HepG2 (cell line): Measurements from ENCODE around the gene POU3F1. TPM values are rescaled to one million over a fixed set of nuclear protein-coding genes. Genes with fewer than 3 reads are reported as not detected.

ENCODE experiments used
- ATF3 ChIP-seq: sonication (generic); formaldehyde crosslinking; IDR thresholded peaks from 2 replicates; pipeline ENCODE4 v1.4.0; 2020; ENCODE audit warnings: missing genetic modification reagents
- BRF2 ChIP-seq: sonication (generic); formaldehyde crosslinking; IDR thresholded peaks from 2 replicates; pipeline ENCODE4 v1.8.1; 2022; ENCODE audit warnings: mild to moderate bottlenecking, missing genetic modification reagents
- CTCF ChIP-seq: sonication (generic); formaldehyde crosslinking; IDR thresholded peaks from 2 replicates; pipeline ENCODE4 v1.5.0; 2020; ENCODE audit warnings: mild to moderate bottlenecking, missing genetic modification reagents, moderate library complexity
- FOXP1 ChIP-seq, 2 experiments: fragments of 450-650 bp in 1 of 2; IDR thresholded peaks; 2 replicates each; pipeline ENCODE4 v1.6.1; 2017 to 2018; ENCODE audit warnings: antibody characterized with exemption in 1 of 2
- MAX ChIP-seq: IDR thresholded peaks from 2 replicates; pipeline ENCODE4 v1.6.1; 2012; ENCODE audit warnings: inconsistent platforms
- MAZ ChIP-seq, 2 experiments: sonication (generic) in 1 of 2; formaldehyde crosslinking in 1 of 2; IDR thresholded peaks; 2 replicates each; pipeline versions ENCODE4 v1.5.0 to v1.6.1; 2012 to 2020; ENCODE audit warnings: low read depth in 2 of 2, mild to moderate bottlenecking in 2 of 2, borderline replicate concordance in 1 of 2, improper control_type of control experiment in 1 of 2, low read length in 1 of 2, missing genetic modification reagents in 1 of 2, moderate library complexity in 1 of 2
- MTF2 ChIP-seq: sonication (generic); formaldehyde crosslinking; IDR thresholded peaks from 2 replicates; pipeline ENCODE4 v1.5.0; 2020; ENCODE audit warnings: missing genetic modification reagents, borderline replicate concordance
- NAIF1 ChIP-seq: sonication (generic); formaldehyde crosslinking; IDR thresholded peaks from 2 replicates; pipeline ENCODE4 v1.5.0; 2020; ENCODE audit warnings: mild to moderate bottlenecking, missing genetic modification reagents, borderline replicate concordance
- NFYC ChIP-seq: IDR thresholded peaks from 2 replicates; pipeline ENCODE4 v1.6.1; 2016; ENCODE audit warnings: missing genetic modification reagents, missing compliant biosample characterization
- PRDM15 ChIP-seq: sonication (generic); formaldehyde crosslinking; IDR thresholded peaks from 2 replicates; pipeline ENCODE4 v1.4.0; 2020; ENCODE audit warnings: missing genetic modification reagents
- REL ChIP-seq: sonication (generic); formaldehyde crosslinking; conservative IDR thresholded peaks from 2 replicates; pipeline ENCODE4 v1.8.0; 2022; ENCODE audit warnings: mild to moderate bottlenecking, missing genetic modification reagents, moderate library complexity
- TFDP1 ChIP-seq: IDR thresholded peaks from 2 replicates; pipeline ENCODE4 v1.6.1; 2016; ENCODE audit warnings: missing compliant biosample characterization, missing genetic modification reagents, borderline replicate concordance
- YEATS4 ChIP-seq: sonication (generic); formaldehyde crosslinking; IDR thresholded peaks from 2 replicates; pipeline ENCODE4 v1.4.0; 2020; ENCODE audit warnings: missing genetic modification reagents, borderline replicate concordance
- ZBTB14 ChIP-seq: sonication (generic); formaldehyde crosslinking; IDR thresholded peaks from 2 replicates; pipeline ENCODE4 v1.4.0; 2020; ENCODE audit warnings: missing genetic modification reagents
- ZNF773 ChIP-seq: sonication (generic); formaldehyde crosslinking; IDR thresholded peaks from 2 replicates; pipeline ENCODE4 v1.4.0; 2020; ENCODE audit warnings: missing genetic modification reagents, borderline replicate concordance
- ZNF777 ChIP-seq: sonication (generic); formaldehyde crosslinking; IDR thresholded peaks from 2 replicates; pipeline ENCODE4 v1.4.0; 2020; ENCODE audit warnings: missing genetic modification reagents
- ZSCAN20 ChIP-seq: sonication (generic); formaldehyde crosslinking; IDR thresholded peaks from 2 replicates; pipeline ENCODE4 v1.4.0; 2020; ENCODE audit warnings: missing genetic modification reagents, mild to moderate bottlenecking, borderline replicate concordance
- polyA plus RNA-seq, 8 experiments: library from polyadenylated mRNA; depleted of rRNA in 3 of 8; stranded (reverse) in 7 of 8; unstranded in 1 of 8; fragments of >200 nt; fragmentation: Illumina TruSeq in 4 of 8; extraction: Trizol in 4 of 8; gene quantifications; 2 replicates each; pipeline versions ENCODE4 v1.2.1 to v1.2.3, GENCODE V29; 2011 to 2016; ENCODE audit warnings: low read depth in 4 of 8, missing spikeins in 1 of 8, mixed read lengths in 1 of 8; ENCODE audit not compliant: insufficient read depth in 1 of 8
- total RNA-seq, 5 experiments: library from RNA; depleted of rRNA; stranded (reverse); fragments of >200 nt; fragmentation: Illumina TruSeq; extraction: Trizol; gene quantifications; 2 replicates each; pipeline ENCODE4 v1.2.3, GENCODE V29; 2016; ENCODE audit warnings: low read depth in 1 of 5

POU3F1 gene
- total and polyA plus RNA-seq, 2 of the 13 experiments (the other 11 are each of a cell fraction or from before 2014, with no cell fraction given), result not detected

- 0 out of 2 replicates have a peak, but pooled peaks have one; percentile 24 for TF ChIP-seq PRDM15 (CRISPR knock-in tag)
- TF ChIP-seq ATF3 (CRISPR knock-in tag), result 0 out of 2 replicates have a peak, but pooled peaks have one; percentile 42
- TF ChIP-seq ZNF777 (CRISPR knock-in tag), result peak; percentile 85
- peak; percentile 58; the same call in 1 of the 2 replicates for TF ChIP-seq REL
- no peak for TF ChIP-seq NAIF1 (CRISPR knock-in tag)
- TF ChIP-seq NFYC, result peak; percentile 74
- TF ChIP-seq BRF2 (CRISPR knock-in tag), result 0 out of 2 replicates have a peak, but pooled peaks have one; percentile 58
- 0 out of 2 replicates have a peak, but pooled peaks have one; percentile 36 for TF ChIP-seq MTF2 (CRISPR knock-in tag)
- no peak for TF ChIP-seq FOXP1 (IDR thresholded peaks at IDR 0.05)
- no peak for TF ChIP-seq FOXP1 (CRISPR knock-in tag; IDR thresholded peaks at IDR 0.05)
- TF ChIP-seq YEATS4 (CRISPR knock-in tag), result peak; percentile 43; the same call in 1 of the 2 replicates
- TF ChIP-seq ZBTB14 (CRISPR knock-in tag), result 0 out of 2 replicates have a peak, but pooled peaks have one; percentile 7
- TF ChIP-seq ZNF773 (CRISPR knock-in tag), result 0 out of 2 replicates have a peak, but pooled peaks have one; percentile 3
- TF ChIP-seq ZSCAN20 (CRISPR knock-in tag), result peak; percentile 42; the same call in 1 of the 2 replicates
- TF ChIP-seq CTCF (CRISPR knock-in tag), result peak; percentile 38
- TF ChIP-seq MAX, result peak; percentile 62
- no peak for TF ChIP-seq MAZ (IDR thresholded peaks at IDR 0.05; ENCODE audit: borderline replicate concordance, low read depth, low read length)
- TF ChIP-seq MAZ (CRISPR knock-in tag; IDR thresholded peaks at IDR 0.05; ENCODE audit: low read depth), result peak; percentile 40; the same call in 1 of the 2 replicates
- peak; percentile 37; the same call in 1 of the 2 replicates for TF ChIP-seq TFDP1 (CRISPR knock-in tag)
Measured at GRCh38 chr1:38046884-38047602, 450 bp upstream of the POU3F1 start (continued).
